PC-3 (cell line): ENCODE results near the gene KLHL1.

Experiments
- CTCF ChIP-seq: fragments of 300-600 bp; sonication (generic); conservative IDR thresholded peaks from 2 replicates; pipeline ENCODE4 v1.5.1; 2017; ENCODE audit warnings: antibody characterized with exemption, low read depth, mild to moderate bottlenecking, low read length
- EZH2 ChIP-seq: fragments of 300-600 bp; sonication (generic); IDR thresholded peaks from one replicate; pipeline ENCODE4 v1.6.1; 2017; ENCODE audit warnings: antibody characterized with exemption, mild to moderate bottlenecking, low read length; ENCODE audit not compliant: unreplicated experiment
- EZH2phosphoT487 ChIP-seq: fragments of 300-600 bp; sonication (generic); IDR thresholded peaks from 2 replicates; pipeline ENCODE4 v1.6.1; 2018; ENCODE audit warnings: mild to moderate bottlenecking, antibody characterized with exemption, low read length, borderline replicate concordance

- TF ChIP-seq CTCF (no peak), EZH2phosphoT487 (no peak), EZH2 (no peak)
Measured at GRCh38 chr13:69704311-69704710, 403.9 kb downstream of the KLHL1 start.
